Neural cell (in vitro differentiated cells): ENCODE measurements around the gene AFAP1L1. TPM values are rescaled to one million over a fixed set of nuclear protein-coding genes. Genes with fewer than 3 reads are reported as not detected.

Experiments
- H2AFZ ChIP-seq: fragments of 200-600, 300-800 bp; sonication (generic), shearing (Covaris generic); 2 replicates; pipeline ENCODE4 v1.6.0; 2014; ENCODE audit warnings: low read depth, mild to moderate bottlenecking, antibody characterized with exemption, low read length, moderate library complexity
- H3F3A ChIP-seq: fragments of 200-600 bp; shearing (Covaris generic); 2 replicates; pipeline ENCODE4 v1.6.1; 2016; ENCODE audit warnings: mild to moderate bottlenecking, moderate library complexity, mixed read lengths, antibody characterized with exemption, low read length; ENCODE audit not compliant: insufficient read depth, poor library complexity, severe bottlenecking
- H3K27ac ChIP-seq: fragments of 200-600, 300-800 bp; sonication (generic), shearing (Covaris generic); 2 replicates; pipeline ENCODE4 v1.5.1; 2014; ENCODE audit warnings: mild to moderate bottlenecking, low read length, moderate library complexity
- H3K27me3 ChIP-seq: fragments of 300-800, 200-600 bp; sonication (generic), shearing (Covaris generic); 2 replicates; pipeline ENCODE4 v1.6.0; 2014; ENCODE audit warnings: mild to moderate bottlenecking, low read depth, low read length, moderate library complexity; ENCODE audit not compliant: insufficient read depth
- H3K36me3 ChIP-seq: fragments of 300-800, 200-600 bp; sonication (generic), shearing (Covaris generic); 2 replicates; pipeline ENCODE4 v1.5.1; 2014; ENCODE audit warnings: mild to moderate bottlenecking, antibody characterized with exemption, low read length, moderate library complexity; ENCODE audit not compliant: insufficient read depth
- H3K4me2 ChIP-seq: fragments of 300-800, 200-600 bp; sonication (generic), shearing (Covaris generic); 2 replicates; pipeline ENCODE4 v1.6.0; 2014; ENCODE audit warnings: mild to moderate bottlenecking, low read length
- H3K4me3 ChIP-seq: fragments of 300-800, 200-600 bp; sonication (generic), shearing (Covaris generic); 2 replicates; pipeline ENCODE4 v1.5.1; 2014; ENCODE audit warnings: mild to moderate bottlenecking, low read length, moderate library complexity
- H3K79me2 ChIP-seq: fragments of 200-600 bp; shearing (Covaris generic); replicated peaks from 2 replicates; pipeline ENCODE4 v1.6.0; 2014; ENCODE audit warnings: mild to moderate bottlenecking, low read length, moderate library complexity; ENCODE audit not compliant: insufficient read depth
- H3K9ac ChIP-seq: fragments of 300-800, 200-600 bp; sonication (generic), shearing (Covaris generic); 2 replicates; pipeline ENCODE4 v1.6.1; 2016; ENCODE audit warnings: mild to moderate bottlenecking, low read length, mixed read lengths
- H3K9me2 ChIP-seq: fragments of 200-600 bp; shearing (Covaris generic); 2 replicates; pipeline ENCODE4 v1.6.1; 2016; ENCODE audit warnings: mild to moderate bottlenecking, low read length, mixed read lengths; ENCODE audit not compliant: insufficient read depth
- H3K9me3 ChIP-seq: fragments of 200-600, 300-800 bp; sonication (generic), shearing (Covaris generic); 2 replicates; pipeline ENCODE4 v1.6.1; 2016; ENCODE audit warnings: mild to moderate bottlenecking, mixed run types, low read length, moderate library complexity, mixed read lengths
- H4K20me1 ChIP-seq: fragments of 200-600 bp; shearing (Covaris generic); 2 replicates; pipeline ENCODE4 v1.6.1; 2016; ENCODE audit warnings: mild to moderate bottlenecking, mixed run types; ENCODE audit not compliant: insufficient read depth
- CTCF ChIP-seq: fragments of 450-650 bp; IDR thresholded peaks from 2 replicates; pipeline ENCODE4 v1.5.1; 2014; ENCODE audit warnings: antibody characterized with exemption, mild to moderate bottlenecking, moderate library complexity; ENCODE audit not compliant: poor library complexity, severe bottlenecking
- EP300 ChIP-seq: fragments of 450-650 bp; conservative IDR thresholded peaks from 2 replicates; pipeline ENCODE4 v1.6.1; 2014; ENCODE audit warnings: antibody characterized with exemption, mild to moderate bottlenecking, moderate library complexity; ENCODE audit not compliant: poor library complexity, severe bottlenecking
- EZH2 ChIP-seq: fragments of 200-600, 300-800 bp; shearing (Covaris generic), sonication (generic); IDR thresholded peaks from 2 replicates; pipeline ENCODE4 v1.6.1; 2014; ENCODE audit warnings: antibody characterized with exemption, low read length, borderline replicate concordance, mild to moderate bottlenecking; ENCODE audit not compliant: insufficient read depth, poor library complexity, severe bottlenecking
- MXI1 ChIP-seq: fragments of 450-650 bp; conservative IDR thresholded peaks from 2 replicates; pipeline ENCODE4 v1.6.1; 2014; ENCODE audit warnings: antibody characterized with exemption, mild to moderate bottlenecking; ENCODE audit not compliant: poor library complexity, severe bottlenecking
- POLR2AphosphoS5 ChIP-seq: IDR thresholded peaks from 2 replicates; pipeline ENCODE4 v1.6.1; 2012
- RAD21 ChIP-seq: fragments of 450-650 bp; conservative IDR thresholded peaks from 2 replicates; pipeline ENCODE4 v1.6.1; 2014; ENCODE audit warnings: antibody characterized with exemption, mild to moderate bottlenecking, moderate library complexity
- REST ChIP-seq: IDR thresholded peaks from 2 replicates; pipeline ENCODE4 v1.6.1; 2012; ENCODE audit warnings: borderline replicate concordance
- SMC3 ChIP-seq: fragments of 450-650 bp; conservative IDR thresholded peaks from 2 replicates; pipeline ENCODE4 v1.6.1; 2014; ENCODE audit warnings: antibody characterized with exemption, mild to moderate bottlenecking, moderate library complexity; ENCODE audit not compliant: poor library complexity
- TAF1 ChIP-seq: IDR thresholded peaks from 2 replicates; pipeline ENCODE4 v1.6.1; 2012; ENCODE audit warnings: low read depth
- polyA plus RNA-seq: library from polyadenylated mRNA; depleted of rRNA; stranded (reverse); fragments of >200 nt; gene quantifications from 2 replicates; pipeline ENCODE4 v1.2.3, GENCODE V29; 2014

The AFAP1L1 gene
- polyA plus RNA-seq, 1 donor from 2014 or later: not detected

DNA sequence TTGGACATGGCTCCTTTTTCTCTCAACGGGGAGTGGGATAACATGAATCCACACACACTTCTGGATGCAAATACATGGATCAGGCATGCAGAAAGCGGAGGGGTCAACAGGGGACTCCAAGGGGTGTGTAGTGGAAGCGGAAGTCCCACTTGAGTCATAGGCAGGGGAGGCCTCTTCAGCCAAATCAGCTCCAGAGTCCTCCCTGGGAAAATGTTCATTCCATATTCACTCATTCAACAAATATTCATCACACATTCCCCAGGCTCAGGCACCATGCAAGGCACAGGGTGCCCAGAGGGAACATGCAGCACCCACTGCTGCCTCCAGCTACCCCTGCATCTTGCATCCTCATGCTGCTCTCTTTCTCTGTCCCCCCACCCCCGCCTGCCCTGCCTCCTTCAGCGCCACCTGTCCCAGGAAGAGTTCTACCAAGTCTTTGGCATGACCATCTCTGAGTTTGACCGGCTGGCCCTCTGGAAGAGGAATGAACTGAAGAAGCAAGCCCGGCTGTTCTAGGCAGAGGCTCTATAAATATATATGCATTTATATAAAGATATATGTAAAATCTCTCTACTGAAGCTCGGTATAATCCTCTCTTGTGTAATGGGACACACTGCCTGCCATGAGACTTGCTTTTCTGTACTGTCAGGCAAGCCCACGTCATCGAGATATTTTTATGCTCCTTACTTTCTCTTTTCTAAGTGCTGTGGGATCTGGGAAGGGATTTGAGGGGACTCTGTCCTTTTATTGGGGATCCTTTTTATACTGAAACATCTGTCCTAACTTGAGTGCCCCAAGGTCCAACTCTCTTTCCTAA lies 13.6 kb upstream of the AFAP1L1 start:
- Histone ChIP-seq H3K79me2 (no peaks in the 10 kb centered on the region), H3K27ac (no peak overlapping the region), H3K9me2 (no peaks in the 10 kb centered on the region), H3K27me3 (no peaks in the 10 kb centered on the region), H3K9ac (no peak overlapping the region), H3K9me3 (no peaks in the 10 kb centered on the region), H2AFZ (no peak overlapping the region), H3K4me2 (no peak overlapping the region), H3K36me3 (no peaks in the 10 kb centered on the region), H3K4me3 (no peak overlapping the region), H3F3A (no peaks in the 10 kb centered on the region), H4K20me1 (no peaks in the 10 kb centered on the region)
- TF ChIP-seq RAD21: no peak
- TF ChIP-seq EZH2: no peak
- no peak for TF ChIP-seq POLR2AphosphoS5
- no peak for TF ChIP-seq TAF1
- no peak for TF ChIP-seq REST

GRCh38 chr5:149260761-149261160 lies 10.9 kb upstream of the AFAP1L1 start:
- no peaks in the 10 kb centered on the region for H3K36me3 ChIP-seq
- H3K9ac ChIP-seq: no peak overlapping the region
- no peaks in the 10 kb centered on the region for H3K27me3 ChIP-seq
- H3K4me3 ChIP-seq: no peak overlapping the region
- no peak overlapping the region for H3K4me2 ChIP-seq
- no peaks in the 10 kb centered on the region for H3F3A ChIP-seq
- no peak for TF ChIP-seq EZH2
- no peak for TF ChIP-seq MXI1
- no peak for TF ChIP-seq CTCF
- TF ChIP-seq REST: no peak
- TF ChIP-seq SMC3: no peak
- TF ChIP-seq POLR2AphosphoS5: no peak
- no peak for TF ChIP-seq EP300
- TF ChIP-seq RAD21: no peak
- TF ChIP-seq TAF1: no peak
- no peaks in the 10 kb centered on the region for H3K9me2 ChIP-seq
- no peaks in the 10 kb centered on the region for H3K9me3 ChIP-seq
- H4K20me1 ChIP-seq: no peaks in the 10 kb centered on the region
- no peak overlapping the region for H2AFZ ChIP-seq
- H3K79me2 ChIP-seq: no peaks in the 10 kb centered on the region
- no peak overlapping the region for H3K27ac ChIP-seq
